CD14-positive monocyte (primary cell): ENCODE results near the gene KANK2. TPM values are rescaled to one million over a fixed set of nuclear protein-coding genes. Genes with fewer than 3 reads are reported as not detected.

ENCODE experiments used
- DNase-seq, 3 donors: peaks; one replicate each; pipeline ENCODE4 v3.0.0-alpha.2; 2011 to 2022
- H2AFZ ChIP-seq: 2 replicates; pipeline ENCODE4 v1.6.0; 2012; ENCODE audit warnings: mild to moderate bottlenecking, low read depth, low read length, inconsistent platforms; ENCODE audit not compliant: insufficient read depth, poor library complexity, severe bottlenecking
- H3K27ac ChIP-seq, 2 donors: 1 replicate in 1 of 2; 2 replicates in 1 of 2; pipeline ENCODE4 v1.5.1; 2012 to 2013; ENCODE audit warnings: low read length in 2 of 2, control low read depth in 1 of 2, inconsistent platforms in 1 of 2, low read depth in 1 of 2, mild to moderate bottlenecking in 1 of 2
- H3K27me3 ChIP-seq, 2 donors: one replicate each; pipeline versions ENCODE4 v1.6.0 to v1.6.1; 2011 to 2013; ENCODE audit warnings: low read length in 2 of 2; ENCODE audit not compliant: control insufficient read depth in 2 of 2, insufficient read depth in 2 of 2
- H3K36me3 ChIP-seq, 2 donors: replicated peaks in 1 of 2; 1 replicate in 1 of 2; 2 replicates in 1 of 2; pipeline versions ENCODE4 v1.5.1 to v1.6.1; 2012 to 2013; ENCODE audit warnings: low read length in 2 of 2, control low read depth in 1 of 2, inconsistent platforms in 1 of 2, mild to moderate bottlenecking in 1 of 2; ENCODE audit not compliant: insufficient read depth in 2 of 2, control insufficient read depth in 1 of 2
- H3K4me1 ChIP-seq, 2 donors: 1 replicate in 1 of 2; 2 replicates in 1 of 2; pipeline versions ENCODE4 v1.5.1 to v1.6.1; 2012 to 2013; ENCODE audit warnings: low read length in 2 of 2, control low read depth in 1 of 2, inconsistent platforms in 1 of 2, mild to moderate bottlenecking in 1 of 2, moderate library complexity in 1 of 2; ENCODE audit not compliant: insufficient read depth in 2 of 2, control insufficient read depth in 1 of 2
- H3K4me2 ChIP-seq: replicated peaks from 2 replicates; pipeline ENCODE3; 2012; ENCODE audit warnings: low read length, moderate library complexity, mild to moderate bottlenecking; ENCODE audit not compliant: poor library complexity, severe bottlenecking; ENCODE audit errors: extremely low read depth
- H3K4me3 ChIP-seq, 3 experiments: fragments of 200-600 bp in 1 of 3; sonication (generic) in 1 of 3; replicated peaks in 1 of 3; 1 replicate in 2 of 3; 2 replicates in 1 of 3; pipeline ENCODE4 v1.5.1; 2011 to 2013; ENCODE audit warnings: low read length in 3 of 3, mild to moderate bottlenecking in 3 of 3, control low read depth in 2 of 3, low read depth in 2 of 3, inconsistent platforms in 1 of 3, moderate library complexity in 1 of 3
- H3K79me2 ChIP-seq: 2 replicates; pipeline ENCODE4 v1.6.0; 2012; ENCODE audit warnings: mild to moderate bottlenecking, control low read depth, inconsistent platforms, low read length, moderate library complexity; ENCODE audit not compliant: insufficient read depth
- H3K9ac ChIP-seq: 2 replicates; pipeline ENCODE4 v1.6.0; 2017; ENCODE audit warnings: low read length, mild to moderate bottlenecking; ENCODE audit not compliant: insufficient read depth, poor library complexity, severe bottlenecking
- H3K9me3 ChIP-seq, 2 donors: replicated peaks in 1 of 2; 1 replicate in 1 of 2; 2 replicates in 1 of 2; pipeline versions ENCODE4 v1.5.1 to v1.6.1; 2012 to 2013; ENCODE audit warnings: low read length in 2 of 2, control low read depth in 1 of 2; ENCODE audit not compliant: control insufficient read depth in 1 of 2, insufficient read depth in 1 of 2
- H4K20me1 ChIP-seq: 2 replicates; pipeline ENCODE4 v1.6.0; 2012; ENCODE audit warnings: mild to moderate bottlenecking, low read length, control low read depth, moderate library complexity; ENCODE audit not compliant: insufficient read depth
- H3K27ac Mint-ChIP-seq, 7 donors: one replicate each; pipeline ENCODE4 v1.8.0; 2020; ENCODE audit warnings: mild to moderate bottlenecking in 7 of 7, mixed read lengths in 7 of 7, moderate library complexity in 6 of 7, inconsistent platforms in 2 of 7
- H3K27me3 Mint-ChIP-seq, 3 donors: one replicate each; pipeline ENCODE4 v1.8.0; 2021 to 2022; ENCODE audit warnings: low read depth in 3 of 3, mild to moderate bottlenecking in 3 of 3, mixed read lengths in 3 of 3, moderate library complexity in 3 of 3, inconsistent platforms in 1 of 3
- H3K36me3 Mint-ChIP-seq, 2 donors: one replicate each; pipeline ENCODE4 v1.8.0; 2020; ENCODE audit warnings: mixed read lengths in 2 of 2, inconsistent platforms in 1 of 2, mild to moderate bottlenecking in 1 of 2
- H3K4me1 Mint-ChIP-seq: one replicate; pipeline ENCODE4 v1.8.0; 2020; ENCODE audit warnings: mild to moderate bottlenecking, mixed read lengths
- H3K4me3 Mint-ChIP-seq, 2 donors: one replicate each; pipeline ENCODE4 v1.8.0; 2020; ENCODE audit warnings: mild to moderate bottlenecking in 2 of 2, mixed read lengths in 2 of 2, moderate library complexity in 1 of 2
- H3K9me3 Mint-ChIP-seq, 7 donors: one replicate each; pipeline ENCODE4 v1.8.0; 2020 to 2022; ENCODE audit warnings: mixed read lengths in 7 of 7, mild to moderate bottlenecking in 6 of 7, moderate library complexity in 6 of 7, inconsistent platforms in 2 of 7
- CTCF ChIP-seq: fragments of 200-600 bp; IDR thresholded peaks from one replicate; pipeline ENCODE4 v1.8.0; 2022; ENCODE audit warnings: antibody characterized with exemption, mild to moderate bottlenecking
- WGBS: methylation state at CpG from one replicate; pipeline ENCODE4 v1.1.5; 2013; ENCODE audit warnings: missing lambda C conversion rate; ENCODE audit not compliant: insufficient coverage; 5-methylcytosine and 5-hydroxymethylcytosine counted together
- intact Hi-C, 2 donors: fragments of 100-400 bp; cut with micrococcal nuclease; formaldehyde crosslinking; loops; one replicate each; pipeline versions ENCODE4 v1.15.0 to v1.15.1; 2023
- polyA plus RNA-seq, 3 donors: library from polyadenylated mRNA; depleted of rRNA in 1 of 3; unstranded in 2 of 3; stranded (reverse) in 1 of 3; fragments of 300-500 nt in 2 of 3; fragments of >200 nt in 1 of 3; fragmentation: Illumina TruSeq in 2 of 3; gene quantifications; 1 replicate in 2 of 3; 2 replicates in 1 of 3; pipeline ENCODE4 v1.2.3, GENCODE V29; 2012 to 2021

KANK2 gene
- polyA plus RNA-seq, 3 donors, result 0.40 to 1.3 (median 0.64) TPM

GRCh38 chr19:11130824-11131455 is 66.4 kb downstream of the KANK2 start:
- Histone ChIP-seq H3K36me3 (peaks cover 38 to 67% of the 10 kb centered on the region in 2 donors), H3K4me1 (no peaks in the 10 kb centered on the region), H3K79me2 (no peaks in the 10 kb centered on the region), H4K20me1 (no peaks in the 10 kb centered on the region), H3K9ac (no peak overlapping the region), H3K27ac (no peak overlapping the region), H3K4me3 (no peak overlapping the region), H2AFZ (no peak overlapping the region), H3K27me3 (no peaks in the 10 kb centered on the region), H3K9me3 (no peaks in the 10 kb centered on the region), H3K4me2 (no peak overlapping the region)
- DNase-seq, result peak; percentile 60 to 71 (median 66)
- peak overlapping the region in 3 of 7 donors; percentile 10 to 85 (median 46) for H3K27ac Mint-ChIP-seq
- intact Hi-C loops, result loop anchor here in 1 of 2 donors (2.0 to 10.0 kb wide), 3 partner anchors 56 to 196 kb away; no protein-coding TSS in a partner anchor
- H3K4me3 Mint-ChIP-seq, result no peak overlapping the region
- H3K4me1 Mint-ChIP-seq, result peaks cover 3% of the 10 kb centered on the region
- H3K9me3 Mint-ChIP-seq, result peaks cover 0 to 2% (median 0%) of the 10 kb centered on the region in 7 donors
- peaks cover 39 to 82% of the 10 kb centered on the region in 2 donors for H3K36me3 Mint-ChIP-seq
- 55% methylated on average over 17 of the region's 19 CpGs for whole genome bisulfite sequencing
- TF ChIP-seq CTCF, result peak; percentile 90
- peaks cover 0 to 1% (median 0%) of the 10 kb centered on the region in 3 donors for H3K27me3 Mint-ChIP-seq

GRCh38 chr19:11127905-11128304 is 69.4 kb downstream of the KANK2 start:
- Histone ChIP-seq H3K27me3 (no peaks in the 10 kb centered on the region), H3K9ac (no peak overlapping the region), H3K27ac (no peak overlapping the region), H4K20me1 (no peaks in the 10 kb centered on the region), H2AFZ (no peak overlapping the region), H3K79me2 (no peaks in the 10 kb centered on the region), H3K4me2 (no peak overlapping the region), H3K9me3 (no peaks in the 10 kb centered on the region), H3K36me3 (peaks cover 56 to 91% of the 10 kb centered on the region in 2 donors), H3K4me3 (no peak overlapping the region), H3K4me1 (no peaks in the 10 kb centered on the region)
- H3K36me3 Mint-ChIP-seq, result peaks cover 48 to 97% of the 10 kb centered on the region in 2 donors
- no peaks in the 10 kb centered on the region for H3K27me3 Mint-ChIP-seq
- peak overlapping the region in 1 of 7 donors; percentile 32 for H3K27ac Mint-ChIP-seq
- 96% methylated on average over 11 of the region's 15 CpGs for WGBS
- H3K9me3 Mint-ChIP-seq, result peaks cover 0 to 2% (median 0%) of the 10 kb centered on the region in 7 donors
- no peak overlapping the region for H3K4me3 Mint-ChIP-seq
- intact Hi-C loops, result loop anchor here in 1 of 2 donors (5.0 kb wide), 1 partner anchor 91 kb away; no protein-coding TSS in a partner anchor
- DNase-seq, result no peak
- peaks cover 3% of the 10 kb centered on the region for H3K4me1 Mint-ChIP-seq
- TF ChIP-seq CTCF, result no peak
